Glomerular visceral epithelial cell (primary cell): ENCODE measurements around the gene ZNRF4.
"Not testable (repeated sequence)": the region's sequence is repeated elsewhere in the genome, so short reads cannot be mapped to it uniquely, and the experiment has no call there.

Experiments used
- DNase-seq: peaks from one replicate; pipeline ENCODE4 v3.0.0-alpha.2; 2016; ENCODE audit errors: extremely low spot score

Gene ZNRF4

GRCh38 chr19:5477451-5478215 is 22.4 kb downstream of the ZNRF4 start:
- no peak for DNase-seq

DNA sequence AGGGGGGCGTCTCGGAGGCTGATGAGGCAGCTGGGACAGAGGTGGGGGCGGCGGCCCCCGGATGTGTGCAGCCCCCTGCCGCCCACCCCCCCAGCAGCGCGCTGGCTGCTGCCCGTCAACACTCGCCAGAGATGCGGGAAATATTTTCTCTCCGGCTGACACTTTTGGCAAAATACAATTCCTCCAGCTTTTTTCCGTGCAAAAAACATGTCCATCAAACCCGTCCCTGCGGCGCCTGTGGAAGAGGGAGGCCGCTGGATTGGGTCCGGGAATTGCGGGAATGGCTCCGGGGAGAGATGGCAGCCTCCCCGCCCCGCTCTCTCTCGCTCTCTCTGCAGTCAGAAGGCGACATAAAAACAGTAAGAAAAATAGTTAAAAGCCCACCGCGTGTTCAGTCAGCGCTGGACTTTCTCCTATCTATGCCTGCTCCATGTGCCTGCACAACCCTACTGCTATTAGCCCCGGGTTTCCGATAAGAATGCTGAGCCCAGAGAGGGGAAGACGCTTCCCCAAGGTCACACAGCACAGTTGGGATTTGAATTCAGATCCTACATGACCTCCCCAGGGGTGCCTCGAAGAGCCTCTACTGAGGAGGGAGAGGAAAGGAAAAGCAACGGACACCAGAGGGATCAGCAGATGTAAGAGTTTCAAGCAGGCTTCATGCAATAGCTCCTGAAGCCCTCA is 23.2 kb downstream of the ZNRF4 start:
- DNase-seq = no peak

DNA sequence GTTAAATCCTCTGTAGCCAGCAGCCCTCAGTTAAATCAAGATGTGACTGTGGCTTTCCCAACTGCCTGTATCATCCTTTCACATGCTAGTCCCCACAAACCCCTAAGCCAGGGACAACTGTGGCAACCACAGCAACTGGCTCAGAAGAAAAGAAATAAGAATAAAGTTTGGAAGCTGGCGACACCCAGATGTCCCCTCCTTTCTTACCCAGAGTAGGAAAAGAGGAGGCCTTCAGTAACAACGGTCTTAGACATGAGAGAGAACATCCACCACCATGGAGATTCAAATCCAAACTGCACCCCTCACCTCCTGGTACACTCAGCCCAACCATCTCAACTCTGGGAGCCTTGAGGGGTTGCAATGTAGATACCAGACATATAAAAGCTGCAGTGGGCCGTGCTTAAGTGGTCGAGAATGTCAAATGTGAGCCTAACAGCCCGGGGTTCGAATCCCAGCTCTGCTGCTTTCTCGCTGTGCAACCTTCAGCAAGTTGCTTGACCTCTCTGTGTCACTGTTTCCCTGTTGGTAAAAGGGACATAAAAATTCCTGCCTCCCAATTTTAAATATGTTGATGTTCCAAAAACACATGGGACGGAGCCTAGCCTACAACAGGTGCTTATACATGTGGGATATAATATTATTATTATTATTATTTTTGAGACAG is 23.8 kb downstream of the ZNRF4 start:
- no peak for DNase-seq

DNA sequence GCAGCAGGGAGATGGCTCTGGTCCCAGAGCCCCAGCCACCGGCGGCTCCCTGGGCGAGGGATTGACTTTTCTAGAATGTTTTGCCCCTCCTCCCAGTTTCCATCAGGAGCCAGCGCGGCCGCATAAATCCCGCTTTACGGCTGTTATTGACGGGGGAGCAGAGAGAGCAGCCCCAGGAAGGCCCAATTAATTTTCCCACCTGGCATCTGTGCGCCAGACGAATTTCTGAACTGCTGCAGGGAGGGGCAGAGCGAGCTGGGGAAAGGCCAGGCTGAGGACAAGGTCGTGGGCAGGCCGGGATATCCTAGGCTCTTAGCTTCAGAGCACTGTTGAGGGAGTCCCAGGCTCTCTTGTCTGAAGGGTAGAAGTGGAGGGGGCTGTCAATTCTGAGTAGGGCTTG is 24.7 kb downstream of the ZNRF4 start:
- no peak for DNase-seq

DNA sequence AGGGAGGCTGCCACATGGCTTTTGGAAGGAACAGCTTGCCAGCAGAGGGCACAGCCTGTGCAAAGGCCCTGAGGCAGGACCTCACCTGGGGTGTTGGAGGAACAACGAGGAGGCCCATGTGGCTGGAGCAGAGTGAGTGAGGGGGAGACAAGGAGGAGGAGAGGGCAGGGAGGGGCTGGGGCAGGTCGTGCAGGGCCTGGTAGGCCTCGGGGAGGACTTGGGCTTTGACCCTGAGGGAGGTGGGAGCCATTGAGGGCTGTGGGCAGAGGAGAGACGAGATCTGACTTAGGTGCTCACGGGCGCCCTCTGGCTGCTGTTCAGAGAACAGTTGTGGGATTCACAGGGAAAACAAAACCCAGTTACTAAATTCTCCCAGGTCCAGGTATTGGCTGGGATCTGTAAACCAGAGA is 25.2 kb downstream of the ZNRF4 start:
- DNase-seq = peak; percentile 17

DNA sequence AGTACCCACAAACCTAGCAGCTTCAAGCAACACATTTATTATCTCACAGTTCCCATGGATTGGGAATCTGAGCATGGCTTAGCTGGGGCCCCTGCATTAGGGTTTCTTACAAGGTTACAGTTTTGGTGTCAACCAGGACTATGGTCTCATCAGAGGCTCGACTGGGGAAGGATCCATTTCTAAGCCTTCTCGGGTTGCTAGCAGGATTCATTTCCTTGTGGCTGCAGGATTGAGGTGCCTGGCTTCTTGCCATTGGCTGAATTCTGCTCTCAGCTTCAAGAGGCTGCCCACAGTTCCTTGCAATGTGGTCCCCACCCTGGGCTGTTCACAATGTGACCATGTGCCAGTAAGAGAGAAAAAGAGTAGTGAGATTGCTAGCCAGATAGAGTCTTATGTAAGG is 26.7 kb downstream of the ZNRF4 start:
- DNase-seq = no peak

- DNase-seq = no peak
These were observed 29.4 kb downstream of the ZNRF4 start for GRCh38 chr19:5484398-5485285.

DNA sequence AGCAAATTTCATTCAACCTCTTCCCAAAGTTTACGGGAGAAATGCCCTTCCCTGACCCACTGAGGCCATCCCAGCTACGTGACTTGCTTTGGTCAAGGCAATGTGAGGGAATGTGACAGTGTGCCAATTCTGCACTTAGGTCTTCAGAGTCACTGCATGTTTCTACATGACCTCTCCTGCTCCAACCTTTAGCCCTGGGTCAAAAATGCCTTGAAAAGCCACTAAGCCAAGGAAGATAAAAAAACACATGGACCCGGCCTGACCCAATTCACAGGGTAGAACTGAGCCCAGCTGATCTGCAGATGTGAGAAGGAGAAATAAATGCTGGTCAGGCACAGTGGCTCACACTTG is 30.0 kb downstream of the ZNRF4 start:
- DNase-seq = no peak

DNA sequence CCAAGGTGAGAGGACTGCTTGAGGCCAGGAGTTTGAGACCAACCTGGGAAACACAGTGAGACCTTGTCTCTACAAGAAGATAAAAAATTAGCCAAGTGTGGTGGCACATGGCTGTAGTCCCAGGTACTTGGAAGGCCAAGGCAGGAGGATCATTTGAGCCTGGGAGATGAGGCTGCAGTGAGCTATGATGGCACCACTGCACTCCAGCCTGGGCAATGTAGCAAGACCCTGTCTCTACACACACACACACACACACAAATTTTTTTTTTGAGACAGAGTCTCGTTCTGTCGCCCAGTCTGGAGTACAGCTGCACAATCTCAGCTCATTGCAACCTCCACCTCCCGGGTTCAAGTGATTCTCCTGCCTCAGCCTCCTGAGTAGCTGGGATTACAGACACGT is 30.4 kb downstream of the ZNRF4 start:
- DNase-seq = not testable (repeated sequence)

GRCh38 chr19:5487222-5487621 is 32.0 kb downstream of the ZNRF4 start:
- DNase-seq = no peak

DNA sequence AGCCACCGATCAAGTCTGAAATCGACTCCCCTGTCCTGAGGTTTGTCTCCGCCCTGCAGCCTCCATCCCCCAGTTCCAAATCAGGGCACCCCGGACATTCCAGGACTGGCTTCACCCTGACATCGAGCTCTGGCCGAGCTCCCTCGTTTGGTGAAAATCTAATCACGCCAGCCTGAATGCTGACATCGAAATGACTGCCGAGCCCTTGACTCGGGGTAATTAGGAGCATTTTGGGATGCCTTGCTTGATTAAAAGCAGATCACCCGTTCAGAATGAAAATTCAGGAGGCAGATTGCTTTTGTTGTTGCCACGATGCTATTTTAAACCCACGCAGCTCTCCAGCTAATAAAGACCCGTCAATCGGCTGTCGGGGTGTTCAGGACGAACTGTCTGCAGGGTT is 34.3 kb downstream of the ZNRF4 start:
- DNase-seq = no peak

- DNase-seq = no peak
These were observed 36.3 kb downstream of the ZNRF4 start for GRCh38 chr19:5491565-5491964.

DNA sequence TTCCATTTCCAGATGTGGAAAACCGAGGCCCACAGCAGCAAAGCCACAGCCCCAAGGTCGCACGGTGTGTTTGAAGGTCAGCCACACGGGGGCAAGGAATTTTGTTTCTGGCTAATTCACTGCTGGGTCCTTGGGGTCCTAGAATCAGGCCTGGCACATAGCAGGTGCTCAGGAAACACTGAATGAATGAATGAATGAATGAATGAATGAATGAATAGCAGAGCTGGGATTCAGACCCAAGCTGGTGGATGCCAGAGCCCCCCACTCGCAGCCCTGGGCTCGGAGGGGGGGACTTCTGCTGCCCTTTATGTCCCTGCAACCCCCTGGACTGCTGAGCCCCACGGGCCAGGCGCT is 37.0 kb downstream of the ZNRF4 start:
- DNase-seq = no peak

DNA sequence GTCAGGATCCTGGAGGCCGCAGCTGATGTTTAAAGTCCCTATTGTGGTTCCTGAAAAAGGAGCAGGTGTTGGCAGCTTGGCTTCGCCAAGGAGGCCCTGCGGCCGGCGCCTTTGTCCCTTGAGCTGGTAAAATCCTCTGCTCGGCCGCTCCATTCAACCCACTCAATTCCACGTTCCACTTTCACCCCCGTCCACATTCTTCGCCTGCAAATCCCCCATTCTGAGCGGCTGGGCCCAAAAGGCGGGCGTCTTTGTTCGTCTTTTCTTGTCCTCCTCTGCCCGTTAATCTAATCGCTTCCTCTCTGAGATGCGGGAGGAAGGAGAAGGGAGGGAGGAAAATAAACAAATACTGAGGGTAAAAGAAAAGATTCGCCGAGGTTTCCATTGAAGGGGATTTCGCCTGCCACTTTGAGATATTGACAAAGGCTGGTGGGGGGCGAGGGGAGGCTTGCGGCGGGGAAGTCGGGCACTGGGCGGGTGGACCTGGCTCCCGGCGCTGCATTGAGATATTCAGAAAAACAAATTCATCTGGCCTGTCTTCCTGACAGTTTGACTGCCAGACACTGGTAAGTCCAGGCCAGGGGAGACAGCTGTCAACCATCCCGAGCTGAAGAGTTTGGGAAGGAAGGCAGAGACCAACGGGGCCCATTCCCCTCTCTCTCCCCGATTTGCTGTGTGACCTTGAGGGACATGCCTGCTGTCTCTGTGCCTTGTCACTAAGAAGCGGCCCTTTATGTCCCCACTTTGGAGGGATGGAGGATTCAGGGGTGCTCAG is 37.6 kb downstream of the ZNRF4 start:
- DNase-seq = no peak

DNA sequence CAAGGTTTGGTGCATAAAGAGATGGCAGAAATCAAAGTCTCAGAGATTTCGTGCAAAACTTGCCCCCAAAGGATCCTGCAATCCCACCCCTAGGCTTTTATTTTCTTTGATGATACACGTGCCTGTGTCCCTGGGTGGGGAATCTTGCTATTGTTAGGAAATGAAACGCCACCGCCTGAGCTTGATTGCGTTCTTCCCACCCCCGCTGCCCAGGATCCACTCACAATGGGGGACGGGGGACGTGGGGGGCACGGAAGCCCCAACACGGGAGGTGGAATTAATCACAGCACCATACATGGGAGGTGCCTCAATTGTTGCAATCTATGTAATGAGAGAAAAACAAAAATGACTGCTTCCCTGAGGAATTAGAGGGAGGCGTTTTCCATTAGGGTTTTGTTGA is 39.6 kb downstream of the ZNRF4 start:
- DNase-seq = no peak

- no peak for DNase-seq
These were observed 40.6 kb downstream of the ZNRF4 start for GRCh38 chr19:5495792-5496191.

DNA sequence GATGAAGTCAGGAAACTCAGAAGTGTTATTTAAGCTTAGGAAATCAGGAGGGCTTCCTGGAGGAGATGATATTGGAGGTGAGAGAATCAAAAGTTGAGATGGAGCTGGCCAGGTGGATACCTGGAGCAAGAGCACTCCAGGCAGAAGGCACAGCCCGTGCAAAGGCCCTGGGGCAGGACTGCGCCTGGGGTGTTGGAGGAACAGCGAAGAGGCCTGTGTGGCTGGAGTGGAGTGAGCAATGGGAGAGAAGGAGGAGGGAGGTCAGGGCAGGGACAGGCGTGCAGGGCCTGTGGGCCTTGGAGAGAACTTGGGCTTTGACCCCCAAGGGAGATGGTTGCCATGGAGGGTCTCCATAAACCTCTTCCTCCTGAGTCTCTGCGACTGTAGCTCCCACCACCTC is 42.1 kb downstream of the ZNRF4 start:
- no peak for DNase-seq

DNA sequence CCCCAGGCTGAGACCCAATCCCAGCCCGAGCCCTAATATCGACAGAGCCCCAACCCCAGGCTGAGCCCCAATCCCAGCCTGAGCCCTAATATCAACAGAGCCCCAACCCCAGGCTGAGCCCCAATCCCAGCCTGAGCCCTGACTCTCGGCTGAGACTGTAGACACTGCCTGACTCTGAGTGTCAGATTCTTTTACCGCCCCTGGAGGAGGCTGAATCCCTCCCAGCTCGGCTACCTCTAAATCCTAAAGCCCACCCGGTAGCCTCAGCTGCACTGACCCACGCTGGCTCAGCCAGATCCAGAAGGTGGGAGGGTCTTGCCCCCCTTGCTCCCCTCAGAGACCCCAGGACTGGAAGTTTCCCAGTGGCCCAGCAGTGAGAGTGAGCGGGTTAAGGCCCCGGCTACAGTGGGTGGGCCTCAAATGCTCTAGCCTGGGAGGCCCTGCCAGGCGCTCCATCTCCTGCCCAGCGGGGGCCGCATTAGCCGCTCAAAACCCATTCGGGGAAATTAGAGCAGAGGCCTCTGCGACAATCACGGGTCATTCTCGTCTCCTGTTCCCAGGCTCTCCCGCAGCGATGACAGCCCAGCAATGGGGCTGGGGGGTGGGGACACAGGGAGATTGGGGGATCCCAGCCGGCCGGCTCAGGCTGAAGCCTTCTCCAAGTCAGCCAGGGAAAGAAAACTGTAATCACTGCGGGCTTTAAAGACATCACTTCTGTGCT is 43.8 kb downstream of the ZNRF4 start:
- DNase-seq = no peak

- DNase-seq = no peak
These were observed 46.7 kb downstream of the ZNRF4 start for GRCh38 chr19:5501907-5502306.

- DNase-seq = no peak
These were observed 48.4 kb downstream of the ZNRF4 start for GRCh38 chr19:5503598-5503997.

- DNase-seq = no peak
These were observed 48.9 kb downstream of the ZNRF4 start for GRCh38 chr19:5504114-5504513.
